HepG2 (cell line): ENCODE results near the gene NUDT13. TPM values are rescaled to one million over a fixed set of nuclear protein-coding genes. Genes with fewer than 3 reads are reported as not detected.

ENCODE experiments used
- AGO1 ChIP-seq: fragments of 200-400 bp; formaldehyde crosslinking; IDR thresholded peaks from 2 replicates; pipeline ENCODE4 v1.6.1; 2017; ENCODE audit warnings: mild to moderate bottlenecking, low read depth, low read length, moderate library complexity; ENCODE audit not compliant: poor library complexity, severe bottlenecking
- CCAR2 ChIP-seq: fragments of 200-400 bp; formaldehyde crosslinking; optimal IDR thresholded peaks from 2 replicates; pipeline ENCODE3; 2018; ENCODE audit warnings: low read depth, mild to moderate bottlenecking, low read length, moderate library complexity
- E2F1 ChIP-seq: sonication (generic); formaldehyde crosslinking; IDR thresholded peaks from 2 replicates; pipeline ENCODE4 v1.5.0; 2020; ENCODE audit warnings: missing genetic modification reagents
- ETS1 ChIP-seq: sonication (generic); formaldehyde crosslinking; IDR thresholded peaks from 2 replicates; pipeline ENCODE4 v1.4.0; 2020; ENCODE audit warnings: missing genetic modification reagents
- GATA4 ChIP-seq: sonication (generic); IDR thresholded peaks from 2 replicates; pipeline ENCODE4 v1.6.1; 2016; ENCODE audit warnings: antibody characterized with exemption, low read depth, borderline replicate concordance
- NAIF1 ChIP-seq: sonication (generic); formaldehyde crosslinking; IDR thresholded peaks from 2 replicates; pipeline ENCODE4 v1.5.0; 2020; ENCODE audit warnings: mild to moderate bottlenecking, missing genetic modification reagents, borderline replicate concordance
- NR2F6 ChIP-seq, 2 experiments: IDR thresholded peaks; 2 replicates each; pipeline ENCODE4 v1.6.1; 2016; ENCODE audit warnings: antibody characterized with exemption in 1 of 2, mild to moderate bottlenecking in 1 of 2
- NR3C1 ChIP-seq: sonication (generic); formaldehyde crosslinking; IDR thresholded peaks from 2 replicates; pipeline ENCODE4 v1.4.0; 2020; ENCODE audit warnings: missing genetic modification reagents
- PHF5A ChIP-seq: IDR thresholded peaks from one replicate; pipeline ENCODE4 v1.6.1; 2018; ENCODE audit warnings: low read depth, missing genetic modification reagents; ENCODE audit not compliant: unreplicated experiment
- SRSF9 ChIP-seq: fragments of 200-400 bp; formaldehyde crosslinking; IDR thresholded peaks from 2 replicates; pipeline ENCODE4 v1.6.1; 2018; ENCODE audit warnings: borderline replicate concordance, mild to moderate bottlenecking, low read depth, low read length; ENCODE audit not compliant: insufficient read depth, poor library complexity, severe bottlenecking
- TMF1 ChIP-seq: sonication (generic); formaldehyde crosslinking; IDR thresholded peaks from 2 replicates; pipeline ENCODE4 v1.8.1; 2022; ENCODE audit warnings: low read depth, missing genetic modification reagents
- YY1 ChIP-seq: IDR thresholded peaks from 2 replicates; pipeline ENCODE4 v1.6.1; 2011; ENCODE audit warnings: low read length, low read depth, moderate library complexity, mild to moderate bottlenecking; ENCODE audit not compliant: insufficient read depth, insufficient replicate concordance
- ZBTB34 ChIP-seq: sonication (generic); formaldehyde crosslinking; IDR thresholded peaks from 2 replicates; pipeline ENCODE4 v1.8.0; 2022; ENCODE audit warnings: mild to moderate bottlenecking, missing genetic modification reagents
- ZKSCAN5 ChIP-seq: sonication (generic); formaldehyde crosslinking; IDR thresholded peaks from 2 replicates; pipeline ENCODE4 v1.5.1; 2020; ENCODE audit warnings: mild to moderate bottlenecking, missing genetic modification reagents
- ZNF142 ChIP-seq: sonication (generic); formaldehyde crosslinking; IDR thresholded peaks from 2 replicates; pipeline ENCODE4 v1.4.0; 2020; ENCODE audit warnings: missing genetic modification reagents
- ZNF441 ChIP-seq: sonication (generic); formaldehyde crosslinking; IDR thresholded peaks from 2 replicates; pipeline ENCODE4 v1.7.0; 2021; ENCODE audit warnings: missing genetic modification reagents, borderline replicate concordance
- polyA plus RNA-seq, 8 experiments: library from polyadenylated mRNA; depleted of rRNA in 3 of 8; stranded (reverse) in 7 of 8; unstranded in 1 of 8; fragments of >200 nt; fragmentation: Illumina TruSeq in 4 of 8; extraction: Trizol in 4 of 8; gene quantifications; 2 replicates each; pipeline versions ENCODE4 v1.2.1 to v1.2.3, GENCODE V29; 2011 to 2016; ENCODE audit warnings: low read depth in 4 of 8, missing spikeins in 1 of 8, mixed read lengths in 1 of 8; ENCODE audit not compliant: insufficient read depth in 1 of 8
- total RNA-seq, 5 experiments: library from RNA; depleted of rRNA; stranded (reverse); fragments of >200 nt; fragmentation: Illumina TruSeq; extraction: Trizol; gene quantifications; 2 replicates each; pipeline ENCODE4 v1.2.3, GENCODE V29; 2016; ENCODE audit warnings: low read depth in 1 of 5

NUDT13 gene
- total and polyA plus RNA-seq, 2 of the 13 experiments (the other 11 are each of a cell fraction or from before 2014, with no cell fraction given) = 4.2 to 6.5 TPM

- TF ChIP-seq E2F1 (CRISPR knock-in tag) (peak; percentile 67), SRSF9 (no peak), TMF1 (CRISPR knock-in tag) (no peak; the same call in 1 of the 2 replicates), GATA4 (peak; percentile 92), AGO1 (peak; percentile 70), ZBTB34 (CRISPR knock-in tag) (peak; percentile 41; the same call in 1 of the 2 replicates), ZKSCAN5 (no peak; the same call in 1 of the 2 replicates), YY1 (peak; percentile 86), NR3C1 (CRISPR knock-in tag) (no peak), NR2F6 (IDR thresholded peaks at IDR 0.05) (no peak; the same call in 1 of the 2 replicates), NR2F6 (CRISPR knock-in tag; IDR thresholded peaks at IDR 0.05) (peak; percentile 6; the same call in 1 of the 2 replicates), ZNF441 (CRISPR knock-in tag) (peak; percentile 68), NAIF1 (CRISPR knock-in tag) (no peak; the same call in 1 of the 2 replicates), ZNF142 (CRISPR knock-in tag) (peak; percentile 70; the same call in 1 of the 2 replicates), PHF5A (CRISPR knock-in tag) (peak; percentile 68), ETS1 (CRISPR knock-in tag) (peak; percentile 76; the same call in 1 of the 2 replicates), CCAR2 (no peak)
Observed at GRCh38 chr10:73096449-73097304, 13.6 kb upstream of the NUDT13 start, which contains the start of gene P4HA1 (continued).
